ENCODE results near the gene STIM2. TPM values are rescaled to one million over a fixed set of nuclear protein-coding genes. Genes with fewer than 3 reads are reported as not detected.

The STIM2 gene
- total and polyA plus RNA-seq, 9 of the 15 experiments (the other 6 are each of a cell fraction or from before 2014, with no cell fraction given) = 7.2 to 26.8 (median 15.4) TPM

DNA sequence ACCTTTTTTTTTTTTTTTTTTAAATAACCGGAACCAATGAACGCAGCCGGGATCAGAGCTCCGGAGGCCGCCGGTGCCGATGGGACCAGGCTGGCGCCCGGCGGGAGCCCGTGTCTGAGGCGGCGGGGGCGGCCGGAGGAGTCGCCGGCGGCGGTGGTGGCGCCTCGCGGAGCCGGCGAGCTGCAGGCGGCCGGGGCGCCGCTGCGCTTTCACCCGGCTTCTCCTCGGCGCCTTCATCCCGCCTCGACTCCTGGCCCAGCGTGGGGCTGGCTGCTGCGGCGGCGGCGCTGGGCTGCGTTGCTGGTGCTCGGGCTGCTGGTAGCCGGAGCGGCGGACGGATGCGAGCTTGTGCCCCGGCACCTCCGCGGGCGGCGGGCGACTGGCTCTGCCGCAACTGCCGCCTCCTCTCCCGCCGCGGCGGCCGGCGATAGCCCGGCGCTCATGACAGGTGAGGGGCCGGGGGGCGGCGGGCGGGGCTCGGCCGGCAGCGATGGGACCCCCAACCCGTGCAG, 337 bp downstream of the STIM2 start (continued):
- TF ChIP-seq PCBP1 (IDR thresholded peaks at IDR 0.05; ENCODE audit: low read depth, low read length, poor library complexity, severe bottlenecking) = no peak
- TF ChIP-seq DEAF1 (CRISPR knock-in tag; IDR thresholded peaks at IDR 0.05) = no peak
- no peak for TF ChIP-seq HMG20A (CRISPR knock-in tag; conservative IDR thresholded peaks at IDR 0.05)
- no peak for TF ChIP-seq NR2C2 (CRISPR knock-in tag; IDR thresholded peaks at IDR 0.05)
- peak; percentile 42; the same call in 1 of the 2 replicates for TF ChIP-seq NR2C2 (tag; IDR thresholded peaks at IDR 0.05)
- TF ChIP-seq ZNF79 (CRISPR knock-in tag; IDR thresholded peaks at IDR 0.05; ENCODE audit: low read depth) = no peak
- TF ChIP-seq ZKSCAN8 (CRISPR knock-in tag; IDR thresholded peaks at IDR 0.05) = no peak
- no peak for TF ChIP-seq FOXK1 (CRISPR knock-in tag; IDR thresholded peaks at IDR 0.05; ENCODE audit: borderline replicate concordance)
- peak; percentile 49 for TF ChIP-seq SIN3B (IDR thresholded peaks at IDR 0.05; ENCODE audit: low read depth)
- peak; percentile 49 for TF ChIP-seq RBFOX2 (IDR thresholded peaks at IDR 0.05; ENCODE audit: low read depth, low read length)
- TF ChIP-seq, protein P1, sequence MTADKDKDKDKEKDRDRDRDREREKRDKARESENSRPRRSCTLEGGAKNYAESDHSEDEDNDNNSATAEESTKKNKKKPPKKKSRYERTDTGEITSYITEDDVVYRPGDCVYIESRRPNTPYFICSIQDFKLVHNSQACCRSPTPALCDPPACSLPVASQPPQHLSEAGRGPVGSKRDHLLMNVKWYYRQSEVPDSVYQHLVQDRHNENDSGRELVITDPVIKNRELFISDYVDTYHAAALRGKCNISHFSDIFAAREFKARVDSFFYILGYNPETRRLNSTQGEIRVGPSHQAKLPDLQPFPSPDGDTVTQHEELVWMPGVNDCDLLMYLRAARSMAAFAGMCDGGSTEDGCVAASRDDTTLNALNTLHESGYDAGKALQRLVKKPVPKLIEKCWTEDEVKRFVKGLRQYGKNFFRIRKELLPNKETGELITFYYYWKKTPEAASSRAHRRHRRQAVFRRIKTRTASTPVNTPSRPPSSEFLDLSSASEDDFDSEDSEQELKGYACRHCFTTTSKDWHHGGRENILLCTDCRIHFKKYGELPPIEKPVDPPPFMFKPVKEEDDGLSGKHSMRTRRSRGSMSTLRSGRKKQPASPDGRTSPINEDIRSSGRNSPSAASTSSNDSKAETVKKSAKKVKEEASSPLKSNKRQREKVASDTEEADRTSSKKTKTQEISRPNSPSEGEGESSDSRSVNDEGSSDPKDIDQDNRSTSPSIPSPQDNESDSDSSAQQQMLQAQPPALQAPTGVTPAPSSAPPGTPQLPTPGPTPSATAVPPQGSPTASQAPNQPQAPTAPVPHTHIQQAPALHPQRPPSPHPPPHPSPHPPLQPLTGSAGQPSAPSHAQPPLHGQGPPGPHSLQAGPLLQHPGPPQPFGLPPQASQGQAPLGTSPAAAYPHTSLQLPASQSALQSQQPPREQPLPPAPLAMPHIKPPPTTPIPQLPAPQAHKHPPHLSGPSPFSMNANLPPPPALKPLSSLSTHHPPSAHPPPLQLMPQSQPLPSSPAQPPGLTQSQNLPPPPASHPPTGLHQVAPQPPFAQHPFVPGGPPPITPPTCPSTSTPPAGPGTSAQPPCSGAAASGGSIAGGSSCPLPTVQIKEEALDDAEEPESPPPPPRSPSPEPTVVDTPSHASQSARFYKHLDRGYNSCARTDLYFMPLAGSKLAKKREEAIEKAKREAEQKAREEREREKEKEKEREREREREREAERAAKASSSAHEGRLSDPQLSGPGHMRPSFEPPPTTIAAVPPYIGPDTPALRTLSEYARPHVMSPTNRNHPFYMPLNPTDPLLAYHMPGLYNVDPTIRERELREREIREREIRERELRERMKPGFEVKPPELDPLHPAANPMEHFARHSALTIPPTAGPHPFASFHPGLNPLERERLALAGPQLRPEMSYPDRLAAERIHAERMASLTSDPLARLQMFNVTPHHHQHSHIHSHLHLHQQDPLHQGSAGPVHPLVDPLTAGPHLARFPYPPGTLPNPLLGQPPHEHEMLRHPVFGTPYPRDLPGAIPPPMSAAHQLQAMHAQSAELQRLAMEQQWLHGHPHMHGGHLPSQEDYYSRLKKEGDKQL (CRISPR knock-in tag; IDR thresholded peaks at IDR 0.05; ENCODE audit: borderline replicate concordance) = no peak
- TF ChIP-seq MEIS2 (IDR thresholded peaks at IDR 0.05; ENCODE audit: partially characterized antibody) = no peak
- no peak for TF ChIP-seq XRCC4 (IDR thresholded peaks at IDR 0.05; ENCODE audit: extremely low read depth, insufficient read depth, insufficient read length)
- TF ChIP-seq NUFIP1 (IDR thresholded peaks at IDR 0.05; ENCODE audit: partially characterized antibody) = no peak
- TF ChIP-seq TBP (optimal IDR thresholded peaks at IDR 0.05; ENCODE audit: low read depth, low read length) = peak; percentile 8
- TF ChIP-seq, protein P2, sequence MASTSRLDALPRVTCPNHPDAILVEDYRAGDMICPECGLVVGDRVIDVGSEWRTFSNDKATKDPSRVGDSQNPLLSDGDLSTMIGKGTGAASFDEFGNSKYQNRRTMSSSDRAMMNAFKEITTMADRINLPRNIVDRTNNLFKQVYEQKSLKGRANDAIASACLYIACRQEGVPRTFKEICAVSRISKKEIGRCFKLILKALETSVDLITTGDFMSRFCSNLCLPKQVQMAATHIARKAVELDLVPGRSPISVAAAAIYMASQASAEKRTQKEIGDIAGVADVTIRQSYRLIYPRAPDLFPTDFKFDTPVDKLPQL (IDR thresholded peaks at IDR 0.05; ENCODE audit: extremely low read depth, insufficient read length) = no peak
- no peak for TF ChIP-seq ZNF668 (CRISPR knock-in tag; IDR thresholded peaks at IDR 0.05)
- TF ChIP-seq ELF2 (CRISPR knock-in tag; IDR thresholded peaks at IDR 0.05) = no peak
- TF ChIP-seq SLC30A9 (CRISPR knock-in tag; IDR thresholded peaks at IDR 0.05) = no peak
- TF ChIP-seq SMARCE1 (IDR thresholded peaks at IDR 0.05) = no peak
- no peak for TF ChIP-seq CHD4 (IDR thresholded peaks at IDR 0.05; ENCODE audit: insufficient read depth, insufficient replicate concordance, low read depth, low read length, poor library complexity, severe bottlenecking)
- no peak for TF ChIP-seq ZKSCAN1 (IDR thresholded peaks at IDR 0.05; ENCODE audit: low read depth, low read length)
- no peak for TF ChIP-seq FOS (IDR thresholded peaks at IDR 0.05; ENCODE audit: extremely low read depth, insufficient read length)

All from K562 (cell line).